Liver (tissue), 9 donors: ENCODE results near the gene ZFAND3. TPM values are rescaled to one million over a fixed set of nuclear protein-coding genes. Genes with fewer than 3 reads are reported as not detected.

ENCODE experiments used
- DNase-seq: peaks from one replicate; pipeline ENCODE4 v3.0.0-alpha.2; 2017; ENCODE audit warnings: low spot score
- H3K27ac ChIP-seq, 2 donors: one replicate each; pipeline ENCODE4 v1.7.0; 2013; ENCODE audit warnings: inconsistent platforms in 2 of 2, low read length in 2 of 2, control low read depth in 1 of 2, low read depth in 1 of 2, mild to moderate bottlenecking in 1 of 2
- H3K27me3 ChIP-seq, 4 donors: one replicate each; pipeline versions ENCODE4 v1.6.1 to v1.7.0; 2013; ENCODE audit warnings: low read length in 3 of 4, inconsistent platforms in 1 of 4, mild to moderate bottlenecking in 1 of 4, moderate library complexity in 1 of 4; ENCODE audit not compliant: control insufficient read depth in 4 of 4, insufficient read depth in 4 of 4
- H3K36me3 ChIP-seq, 4 donors: one replicate each; pipeline versions ENCODE4 v1.6.1 to v1.7.0; 2013; ENCODE audit warnings: low read length in 3 of 4, mild to moderate bottlenecking in 3 of 4, low read depth in 1 of 4, moderate library complexity in 1 of 4; ENCODE audit not compliant: control insufficient read depth in 4 of 4, insufficient read depth in 3 of 4
- H3K4me1 ChIP-seq, 4 donors: one replicate each; pipeline versions ENCODE4 v1.6.1 to v1.7.0; 2013; ENCODE audit warnings: low read length in 3 of 4, mild to moderate bottlenecking in 3 of 4, moderate library complexity in 1 of 4; ENCODE audit not compliant: control insufficient read depth in 4 of 4, insufficient read depth in 4 of 4
- H3K4me3 ChIP-seq, 3 donors: one replicate each; pipeline versions ENCODE4 v1.6.1 to v1.7.0; 2013; ENCODE audit warnings: low read length in 3 of 3, control low read depth in 1 of 3, low read depth in 1 of 3, mild to moderate bottlenecking in 1 of 3
- H3K9ac ChIP-seq, 2 donors: one replicate each; pipeline ENCODE4 v1.7.0; 2013; ENCODE audit warnings: low read length in 2 of 2, mild to moderate bottlenecking in 2 of 2, moderate library complexity in 2 of 2, control low read depth in 1 of 2, low read depth in 1 of 2
- H3K9me3 ChIP-seq, 4 donors: one replicate each; pipeline versions ENCODE4 v1.6.1 to v1.7.0; 2013; ENCODE audit warnings: low read length in 3 of 4; ENCODE audit not compliant: control insufficient read depth in 4 of 4
- CTCF ChIP-seq: fragments of 150-350 bp; IDR thresholded peaks from 2 replicates; pipeline ENCODE4 v1.5.1; 2017; ENCODE audit warnings: improper control_type of control experiment, low read depth, low read length; ENCODE audit not compliant: missing input control
- EGR1 ChIP-seq, 2 donors: IDR thresholded peaks; 2 replicates each; pipeline ENCODE4 v1.6.1; 2016 to 2018; ENCODE audit warnings: antibody characterized with exemption in 2 of 2, low read depth in 2 of 2
- FOXA1 ChIP-seq: IDR thresholded peaks from 2 replicates; pipeline ENCODE4 v1.6.1; 2016; ENCODE audit warnings: antibody characterized with exemption
- FOXA2 ChIP-seq: IDR thresholded peaks from 2 replicates; pipeline ENCODE4 v1.6.1; 2016; ENCODE audit warnings: antibody characterized with exemption
- GABPA ChIP-seq, 2 donors: IDR thresholded peaks in 1 of 2; conservative IDR thresholded peaks in 1 of 2; 2 replicates each; pipeline ENCODE4 v1.6.1; 2016; ENCODE audit warnings: antibody characterized with exemption in 2 of 2, mild to moderate bottlenecking in 1 of 2, moderate library complexity in 1 of 2
- HNF4A ChIP-seq, 2 donors: conservative IDR thresholded peaks; 2 replicates each; pipeline ENCODE4 v1.6.1; 2016; ENCODE audit warnings: antibody characterized with exemption in 2 of 2, mild to moderate bottlenecking in 2 of 2
- HNF4G ChIP-seq: IDR thresholded peaks from 2 replicates; pipeline ENCODE4 v1.6.1; 2016; ENCODE audit warnings: antibody characterized with exemption
- JUND ChIP-seq, 2 donors: IDR thresholded peaks; 2 replicates each; pipeline ENCODE4 v1.6.1; 2016; ENCODE audit warnings: antibody characterized with exemption in 2 of 2
- NR2F2 ChIP-seq: IDR thresholded peaks from 2 replicates; pipeline ENCODE4 v1.6.1; 2016; ENCODE audit warnings: antibody characterized with exemption
- RAD21 ChIP-seq, 2 donors: IDR thresholded peaks; 2 replicates each; pipeline ENCODE4 v1.6.1; 2016; ENCODE audit warnings: antibody characterized with exemption in 2 of 2, mild to moderate bottlenecking in 2 of 2
- REST ChIP-seq: IDR thresholded peaks from 2 replicates; pipeline ENCODE4 v1.6.1; 2016; ENCODE audit warnings: antibody characterized with exemption, mild to moderate bottlenecking
- RXRA ChIP-seq, 2 donors: IDR thresholded peaks; 2 replicates each; pipeline ENCODE4 v1.6.1; 2017 to 2018; ENCODE audit warnings: antibody characterized with exemption in 2 of 2, mild to moderate bottlenecking in 1 of 2
- SP1 ChIP-seq: IDR thresholded peaks from 2 replicates; pipeline ENCODE4 v1.6.1; 2018; ENCODE audit warnings: antibody characterized with exemption, mild to moderate bottlenecking
- TAF1 ChIP-seq: conservative IDR thresholded peaks from 2 replicates; pipeline ENCODE4 v1.6.1; 2016; ENCODE audit warnings: antibody characterized with exemption, mild to moderate bottlenecking
- YY1 ChIP-seq: IDR thresholded peaks from 2 replicates; pipeline ENCODE4 v1.6.1; 2016; ENCODE audit warnings: antibody characterized with exemption, mild to moderate bottlenecking
- ZBTB33 ChIP-seq: IDR thresholded peaks from 2 replicates; pipeline ENCODE4 v1.6.1; 2016; ENCODE audit warnings: antibody characterized with exemption
- WGBS: extraction: QIAGEN DNeasy Blood & Tissue Kit; methylation state at CpG from one replicate; pipeline ENCODE4 v1.1.7; 2013; 5-methylcytosine and 5-hydroxymethylcytosine counted together
- polyA plus RNA-seq, 2 donors: library from polyadenylated mRNA; stranded (reverse) in 1 of 2; unstranded in 1 of 2; fragments of 200-250 nt in 1 of 2; fragments of >200 nt in 1 of 2; fragmentation: Nextera tagmentation in 1 of 2; extraction: Ambion mirVana in 1 of 2; gene quantifications; one replicate each; pipeline versions ENCODE4 v1.2.1 to v1.2.3, GENCODE V29; 2013 to 2015
- total RNA-seq, 2 donors: library from RNA; depleted of rRNA; stranded (reverse); fragments of >200 nt; gene quantifications; one replicate each; pipeline ENCODE4 v1.2.3, GENCODE V29; 2014
- TF ChIP-seq, protein P1 (sequence below): IDR thresholded peaks from 2 replicates; pipeline ENCODE4 v1.6.1; 2016; ENCODE audit warnings: antibody characterized with exemption
- TF ChIP-seq, protein P2 (sequence below): IDR thresholded peaks from 2 replicates; pipeline ENCODE4 v1.6.1; 2016; ENCODE audit warnings: antibody characterized with exemption
- donor health status: healthy.
- donor health status: healthy.
- donor health status: healthy.
- donor health status: healthy.
- donor health status: healthy.

ZFAND3 gene
- total and polyA plus RNA-seq, 4 donors = 7.7 to 37.5 (median 23.1) TPM

DNA sequence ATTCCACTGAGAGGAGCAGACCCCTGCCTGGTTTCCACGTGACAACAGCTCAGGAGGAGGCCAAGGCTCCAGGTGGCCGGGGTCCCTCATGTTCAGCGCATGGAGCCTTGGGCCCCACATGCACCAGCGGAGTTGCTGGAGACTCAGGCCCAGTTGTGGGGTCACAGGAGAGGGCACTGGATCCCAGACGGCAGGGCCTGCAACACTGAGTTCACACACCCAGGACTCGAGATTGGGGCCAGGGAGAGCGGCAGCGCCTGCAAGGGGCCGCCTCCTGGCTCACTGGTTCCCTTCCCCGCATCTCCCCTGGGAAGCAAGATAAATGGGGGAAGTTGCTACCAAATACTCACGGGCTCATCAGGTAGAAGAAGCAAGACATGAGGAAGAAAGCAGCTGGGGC lies 348.1 kb downstream of the ZFAND3 start:
- Histone ChIP-seq H3K4me1 (peaks cover 8 to 42% (median 33%) of the 10 kb centered on the region in 4 donors), H3K27ac (no peak overlapping the region), H3K4me3 (no peak overlapping the region), H3K9me3 (no peaks in the 10 kb centered on the region), H3K36me3 (no peaks in the 10 kb centered on the region), H3K27me3 (no peaks in the 10 kb centered on the region), H3K9ac (no peak overlapping the region)
- 95% methylated on average over 11 of the region's 11 CpGs for WGBS
- DNase-seq = no peak
- TF ChIP-seq NR2F2 = no peak
- no peak for TF ChIP-seq FOXA2
- no peak for TF ChIP-seq REST
- no peak for TF ChIP-seq HNF4G
- no peak for TF ChIP-seq EGR1 (IDR thresholded peaks at IDR 0.05; ENCODE audit: low read depth in 2 of 2)

DNA sequence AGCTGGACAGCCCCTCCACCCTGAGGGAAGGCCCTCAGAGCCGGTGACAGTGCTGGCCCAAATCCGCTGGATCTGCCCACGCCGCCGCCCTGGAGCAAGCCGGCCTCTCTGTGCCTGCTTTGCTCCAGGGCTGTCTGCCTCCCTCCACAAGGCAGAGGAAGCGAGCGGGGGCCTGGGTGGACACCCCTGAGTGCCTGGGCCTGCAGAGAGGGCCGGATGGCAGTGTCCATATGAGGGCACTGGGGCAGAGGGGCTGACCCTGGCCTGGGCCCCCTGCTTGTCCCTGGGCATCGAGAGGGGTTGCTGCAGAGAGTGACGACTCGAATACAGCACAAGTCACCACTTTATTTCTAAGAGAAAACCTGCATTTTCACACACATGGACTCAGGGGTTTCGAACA lies 348.6 kb downstream of the ZFAND3 start:
- no peak overlapping the region for H3K9ac ChIP-seq
- H3K4me3 ChIP-seq = no peak overlapping the region
- no peaks in the 10 kb centered on the region for H3K27me3 ChIP-seq
- no peak overlapping the region for H3K27ac ChIP-seq
- no peaks in the 10 kb centered on the region for H3K36me3 ChIP-seq
- 96% methylated on average over 13 of the region's 13 CpGs for WGBS
- DNase-seq = no peak
- no peak for TF ChIP-seq GABPA (IDR thresholded peaks at IDR 0.05 in 1 of 2, conservative IDR thresholded peaks at IDR 0.05 in 1 of 2)
- H3K9me3 ChIP-seq = no peaks in the 10 kb centered on the region
- H3K4me1 ChIP-seq = peaks cover 7 to 44% (median 35%) of the 10 kb centered on the region in 4 donors

DNA sequence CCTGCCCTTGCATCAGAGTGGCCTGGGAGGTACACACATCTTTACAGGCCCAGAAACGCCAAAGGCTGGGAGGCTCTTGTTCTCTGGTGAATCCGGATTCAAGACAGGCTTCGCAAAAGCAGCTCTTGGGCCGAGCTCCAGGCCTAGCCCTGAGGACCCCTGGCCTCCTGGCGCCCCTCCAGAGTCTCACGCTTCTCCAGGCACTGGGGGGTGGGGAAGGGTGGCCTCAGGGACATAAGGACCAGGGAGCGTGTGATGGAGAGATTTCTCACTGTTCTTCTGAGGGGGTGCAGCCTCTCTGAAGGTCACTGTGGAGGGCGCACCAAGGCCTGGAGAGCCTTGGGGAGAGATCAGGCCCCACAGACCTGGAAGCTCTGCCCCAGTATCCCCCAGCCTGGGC lies 349.2 kb downstream of the ZFAND3 start:
- Histone ChIP-seq H3K9ac (no peak overlapping the region), H3K27me3 (no peaks in the 10 kb centered on the region), H3K4me1 (peaks cover 3 to 40% (median 32%) of the 10 kb centered on the region in 4 donors), H3K27ac (no peak overlapping the region), H3K9me3 (no peaks in the 10 kb centered on the region), H3K4me3 (no peak overlapping the region), H3K36me3 (no peaks in the 10 kb centered on the region)
- 90% methylated on average over 8 of the region's 8 CpGs for WGBS
- no peak for DNase-seq
- TF ChIP-seq RXRA (IDR thresholded peaks at IDR 0.05) (no peak), ZBTB33 (no peak), TAF1 (no peak), CTCF (no peak), FOXA1 (no peak), SP1 (no peak), RAD21 (IDR thresholded peaks at IDR 0.05) (no peak), FOXA2 (no peak), JUND (IDR thresholded peaks at IDR 0.05) (no peak), GABPA (IDR thresholded peaks at IDR 0.05 in 1 of 2, conservative IDR thresholded peaks at IDR 0.05 in 1 of 2) (no peak), NR2F2 (no peak), HNF4A (conservative IDR thresholded peaks at IDR 0.05) (no peak), REST (no peak), YY1 (no peak), HNF4G (no peak)
- TF ChIP-seq, protein P1, sequence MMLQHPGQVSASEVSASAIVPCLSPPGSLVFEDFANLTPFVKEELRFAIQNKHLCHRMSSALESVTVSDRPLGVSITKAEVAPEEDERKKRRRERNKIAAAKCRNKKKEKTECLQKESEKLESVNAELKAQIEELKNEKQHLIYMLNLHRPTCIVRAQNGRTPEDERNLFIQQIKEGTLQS = no peak
- TF ChIP-seq, protein P2, sequence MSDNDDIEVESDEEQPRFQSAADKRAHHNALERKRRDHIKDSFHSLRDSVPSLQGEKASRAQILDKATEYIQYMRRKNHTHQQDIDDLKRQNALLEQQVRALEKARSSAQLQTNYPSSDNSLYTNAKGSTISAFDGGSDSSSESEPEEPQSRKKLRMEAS = no peak
